CD8-positive, alpha-beta memory T cell (primary cell): Measurements from ENCODE around the gene TANC1. TPM values are rescaled to one million over a fixed set of nuclear protein-coding genes. Genes with fewer than 3 reads are reported as not detected.
A peak's percentile ranks its signal among the peaks of the same experiment; 100 is the strongest.

Experiments used
- CTCF ChIA-PET: fragments of 350-600 bp; sonication (Branson Sonifier 250); formaldehyde crosslinking; loops from one replicate; lab custom pipeline; 2021; ENCODE audit warnings: antibody characterized with exemption; lab: Charles Lee
- POLR2A ChIA-PET: fragments of 350-600 bp; sonication (Branson Sonifier 250); formaldehyde crosslinking; loops from one replicate; lab custom pipeline; 2021; ENCODE audit warnings: antibody characterized with exemption; lab: Charles Lee
- DNase-seq, 5 donors: peaks; one replicate each; pipeline versions ENCODE4 v3.0.0 to v3.0.0-alpha.2; 2020 to 2022; ENCODE audit warnings: mixed read lengths in 1 of 5
- H3K27ac ChIP-seq: one replicate; pipeline ENCODE4 v1.7.0; 2013; ENCODE audit warnings: low read depth, mild to moderate bottlenecking, low read length, moderate library complexity
- H3K27me3 ChIP-seq: 2 replicates; pipeline ENCODE4 v1.7.0; 2013; ENCODE audit warnings: low read length, mild to moderate bottlenecking; ENCODE audit not compliant: insufficient read depth, poor library complexity, severe bottlenecking
- H3K36me3 ChIP-seq: 2 replicates; pipeline ENCODE4 v1.7.0; 2013; ENCODE audit warnings: mild to moderate bottlenecking, low read length, moderate library complexity; ENCODE audit not compliant: insufficient read depth
- H3K4me1 ChIP-seq: 2 replicates; pipeline ENCODE4 v1.7.0; 2013; ENCODE audit warnings: mild to moderate bottlenecking, low read length, moderate library complexity; ENCODE audit not compliant: insufficient read depth
- H3K4me3 ChIP-seq: 2 replicates; pipeline ENCODE4 v1.7.0; 2013; ENCODE audit warnings: mild to moderate bottlenecking, low read length
- H3K9me3 ChIP-seq: 2 replicates; pipeline ENCODE4 v1.7.0; 2013; ENCODE audit warnings: mild to moderate bottlenecking, low read length
- H3K27ac Mint-ChIP-seq, 8 donors: one replicate each; pipeline ENCODE4 v1.8.0; 2020 to 2021; ENCODE audit warnings: mixed read lengths in 8 of 8, mild to moderate bottlenecking in 6 of 8, inconsistent platforms in 3 of 8, moderate library complexity in 3 of 8
- H3K27me3 Mint-ChIP-seq, 2 donors: one replicate each; pipeline ENCODE4 v1.8.0; 2020 to 2021; ENCODE audit warnings: mixed read lengths in 2 of 2, mild to moderate bottlenecking in 1 of 2, moderate library complexity in 1 of 2
- H3K36me3 Mint-ChIP-seq, 3 donors: one replicate each; pipeline ENCODE4 v1.8.0; 2020 to 2021; ENCODE audit warnings: mixed read lengths in 3 of 3, inconsistent platforms in 1 of 3, mild to moderate bottlenecking in 1 of 3
- H3K4me1 Mint-ChIP-seq, 3 donors: one replicate each; pipeline ENCODE4 v1.8.0; 2020 to 2021; ENCODE audit warnings: mixed read lengths in 3 of 3, inconsistent platforms in 1 of 3, mild to moderate bottlenecking in 1 of 3
- H3K4me3 Mint-ChIP-seq, 7 donors: one replicate each; pipeline ENCODE4 v1.8.0; 2020 to 2021; ENCODE audit warnings: mixed read lengths in 7 of 7, mild to moderate bottlenecking in 6 of 7, moderate library complexity in 4 of 7, inconsistent platforms in 2 of 7
- H3K9me3 Mint-ChIP-seq, 5 donors: one replicate each; pipeline ENCODE4 v1.8.0; 2020 to 2022; ENCODE audit warnings: mixed read lengths in 5 of 5, mild to moderate bottlenecking in 3 of 5, moderate library complexity in 2 of 5, inconsistent platforms in 1 of 5
- polyA plus RNA-seq: library from polyadenylated mRNA; unstranded; fragments of 300-500 nt; fragmentation: Illumina TruSeq; gene quantifications from one replicate; pipeline ENCODE4 v1.2.3, GENCODE V29; 2021
- total RNA-seq, 2 experiments: library from RNA; stranded (reverse); gene quantifications; one replicate each; pipeline ENCODE4 v1.2.3, GENCODE V29; 2021

TANC1 gene
- total and polyA plus RNA-seq, 3 experiments from 2014 or later: 0.11 to 0.64 (median 0.13) TPM

GRCh38 chr2:159199236-159199635 is 230.8 kb downstream of the TANC1 start:
- POLR2A ChIA-PET: no interaction called here
- Histone ChIP-seq H3K4me3 (no peak overlapping the region), H3K27ac (no peak overlapping the region), H3K27me3 (peaks cover 4% of the 10 kb centered on the region), H3K36me3 (no peaks in the 10 kb centered on the region), H3K9me3 (no peaks in the 10 kb centered on the region), H3K4me1 (peaks cover 16% of the 10 kb centered on the region)
- Mint-ChIP-seq H3K9me3 (no peaks in the 10 kb centered on the region), H3K4me1 (peaks cover 25 to 36% (median 31%) of the 10 kb centered on the region in 3 donors), H3K4me3 (peak overlapping the region in 2 of 7 donors; percentile 29 to 64), H3K27ac (peak overlapping the region in 7 of 8 donors; percentile 38 to 88 (median 69)), H3K36me3 (no peaks in the 10 kb centered on the region), H3K27me3 (peaks cover 0 to 5% of the 10 kb centered on the region in 2 donors)
- DNase-seq: peak in 1 of 5 donors; percentile 26
- CTCF ChIA-PET: interaction anchor here (0.7 kb wide), 1 partner anchor 10 kb away, joined by 3 read pairs; no protein-coding TSS in a partner anchor

- ChIA-PET POLR2A (no interaction called here), CTCF (interaction anchor here (0.7 kb wide), 1 partner anchor 9 kb away, joined by 3 read pairs; no protein-coding TSS in a partner anchor)
- Histone ChIP-seq H3K36me3 (no peaks in the 10 kb centered on the region), H3K9me3 (no peaks in the 10 kb centered on the region), H3K4me3 (no peak overlapping the region), H3K27ac (no peak overlapping the region), H3K27me3 (peaks cover 4% of the 10 kb centered on the region), H3K4me1 (peaks cover 16% of the 10 kb centered on the region)
- Mint-ChIP-seq H3K4me3 (peak overlapping the region in 2 of 7 donors; percentile 23 to 64), H3K9me3 (no peaks in the 10 kb centered on the region), H3K27me3 (no peaks in the 10 kb centered on the region), H3K4me1 (peaks cover 25 to 36% (median 31%) of the 10 kb centered on the region in 3 donors), H3K36me3 (no peaks in the 10 kb centered on the region), H3K27ac (peak overlapping the region in 5 of 8 donors; percentile 38 to 88 (median 70))
- DNase-seq: no peak
Observed at GRCh38 chr2:159199761-159200465, 231.5 kb downstream of the TANC1 start.

GRCh38 chr2:159200498-159200897 is 232.1 kb downstream of the TANC1 start:
- peaks cover 4% of the 10 kb centered on the region for H3K27me3 ChIP-seq
- H3K4me3 ChIP-seq: no peak overlapping the region
- H3K36me3 ChIP-seq: no peaks in the 10 kb centered on the region
- H3K9me3 Mint-ChIP-seq: no peaks in the 10 kb centered on the region
- peaks cover 25 to 36% (median 31%) of the 10 kb centered on the region in 3 donors for H3K4me1 Mint-ChIP-seq
- peak overlapping the region in 2 of 7 donors; percentile 23 to 45 for H3K4me3 Mint-ChIP-seq
- DNase-seq: no peak
- peaks cover 16% of the 10 kb centered on the region for H3K4me1 ChIP-seq
- H3K9me3 ChIP-seq: no peaks in the 10 kb centered on the region
- H3K36me3 Mint-ChIP-seq: no peaks in the 10 kb centered on the region
- H3K27ac Mint-ChIP-seq: peak overlapping the region in 6 of 8 donors; percentile 20 to 92 (median 82)
- POLR2A ChIA-PET: no interaction called here
- no peak overlapping the region for H3K27ac ChIP-seq
- peaks cover 0 to under 1% of the 10 kb centered on the region in 2 donors for H3K27me3 Mint-ChIP-seq
- CTCF ChIA-PET: no interaction called here

GRCh38 chr2:159201360-159202063 is 233.1 kb downstream of the TANC1 start:
- Histone ChIP-seq H3K9me3 (no peaks in the 10 kb centered on the region), H3K4me1 (peaks cover 16% of the 10 kb centered on the region), H3K36me3 (no peaks in the 10 kb centered on the region), H3K27ac (no peak overlapping the region), H3K27me3 (peaks cover 4% of the 10 kb centered on the region), H3K4me3 (no peak overlapping the region)
- POLR2A ChIA-PET: no interaction called here
- Mint-ChIP-seq H3K4me3 (peak overlapping the region in 2 of 7 donors; percentile 4 to 45), H3K27me3 (peaks cover 4 to 6% of the 10 kb centered on the region in 2 donors), H3K27ac (peak overlapping the region; percentile 20 to 92 (median 80)), H3K4me1 (peaks cover 25 to 36% (median 31%) of the 10 kb centered on the region in 3 donors), H3K36me3 (no peaks in the 10 kb centered on the region), H3K9me3 (no peaks in the 10 kb centered on the region)
- DNase-seq: peak in 3 of 5 donors; percentile 12 to 51 (median 22)
- CTCF ChIA-PET: no interaction called here

- DNase-seq: no peak
- no peaks in the 10 kb centered on the region for H3K9me3 Mint-ChIP-seq
- H3K27me3 ChIP-seq: peaks cover 4% of the 10 kb centered on the region
- H3K4me1 ChIP-seq: peaks cover 16% of the 10 kb centered on the region
- no peaks in the 10 kb centered on the region for H3K36me3 ChIP-seq
- H3K27me3 Mint-ChIP-seq: peaks cover 4 to 6% of the 10 kb centered on the region in 2 donors
- peak overlapping the region in 1 of 7 donors; percentile 8 for H3K4me3 Mint-ChIP-seq
- peaks cover 25 to 36% (median 32%) of the 10 kb centered on the region in 3 donors for H3K4me1 Mint-ChIP-seq
- no peak overlapping the region for H3K27ac ChIP-seq
- POLR2A ChIA-PET: no interaction called here
- no peaks in the 10 kb centered on the region for H3K9me3 ChIP-seq
- CTCF ChIA-PET: no interaction called here
- H3K4me3 ChIP-seq: no peak overlapping the region
- H3K36me3 Mint-ChIP-seq: no peaks in the 10 kb centered on the region
- peak overlapping the region in 5 of 8 donors; percentile 20 to 92 (median 54) for H3K27ac Mint-ChIP-seq
Observed at GRCh38 chr2:159202568-159203071, 234.2 kb downstream of the TANC1 start.

GRCh38 chr2:159204381-159205144 is 236.1 kb downstream of the TANC1 start:
- Mint-ChIP-seq H3K9me3 (no peaks in the 10 kb centered on the region), H3K4me1 (peaks cover 32 to 41% (median 37%) of the 10 kb centered on the region in 3 donors), H3K36me3 (no peaks in the 10 kb centered on the region), H3K27ac (peak overlapping the region in 1 of 8 donors; percentile 23), H3K27me3 (peaks cover 4 to 6% of the 10 kb centered on the region in 2 donors), H3K4me3 (no peak overlapping the region)
- Histone ChIP-seq H3K4me3 (no peak overlapping the region), H3K9me3 (no peaks in the 10 kb centered on the region), H3K36me3 (no peaks in the 10 kb centered on the region), H3K4me1 (peaks cover 30% of the 10 kb centered on the region), H3K27me3 (peaks cover 4% of the 10 kb centered on the region), H3K27ac (no peak overlapping the region)
- ChIA-PET CTCF (no interaction called here), POLR2A (no interaction called here)
- DNase-seq: no peak

- POLR2A ChIA-PET: no interaction called here
- Mint-ChIP-seq H3K36me3 (no peaks in the 10 kb centered on the region), H3K4me3 (peak overlapping the region in 1 of 7 donors; percentile 8), H3K27ac (peak overlapping the region in 1 of 8 donors; percentile 38), H3K9me3 (no peaks in the 10 kb centered on the region), H3K4me1 (peaks cover 27 to 45% (median 37%) of the 10 kb centered on the region in 3 donors), H3K27me3 (peaks cover 4 to 6% of the 10 kb centered on the region in 2 donors)
- Histone ChIP-seq H3K4me3 (no peak overlapping the region), H3K27ac (no peak overlapping the region), H3K27me3 (no peaks in the 10 kb centered on the region), H3K36me3 (no peaks in the 10 kb centered on the region), H3K4me1 (peaks cover 30% of the 10 kb centered on the region), H3K9me3 (no peaks in the 10 kb centered on the region)
- no peak for DNase-seq
- CTCF ChIA-PET: no interaction called here
Observed at GRCh38 chr2:159206736-159207380, 238.4 kb downstream of the TANC1 start.
